ENCODE results near the gene FRS3. TPM values are rescaled to one million over a fixed set of nuclear protein-coding genes. Genes with fewer than 3 reads are reported as not detected.

Gene FRS3
- total and polyA plus RNA-seq, 2 experiments from 2014 or later, result 1.3 to 3.3 TPM

- Histone ChIP-seq H3K9me2 (ENCODE audit: insufficient read depth) (no peaks in the 10 kb centered on the region), H3K27me3 (ENCODE audit: insufficient read depth) (no peaks in the 10 kb centered on the region), H3K4me2 (no peak overlapping the region), H3F3A (replicated peaks; ENCODE audit: low read depth) (no peaks in the 10 kb centered on the region), H3K4me1 (ENCODE audit: insufficient read depth) (no peaks in the 10 kb centered on the region), H3K36me3 (ENCODE audit: insufficient read depth) (no peaks in the 10 kb centered on the region), H3K27ac (ENCODE audit: low read depth) (no peak overlapping the region), H3K79me2 (replicated peaks; ENCODE audit: insufficient read depth) (no peaks in the 10 kb centered on the region), H4K20me1 (replicated peaks; ENCODE audit: insufficient read depth) (peaks cover 7% of the 10 kb centered on the region; the same call in 1 of the 2 replicates), H3K4me3 (no peak overlapping the region), H2AFZ (no peak overlapping the region)
- Mint-ChIP-seq H3K9me3 (no peaks in the 10 kb centered on the region), H3K4me1 (no peaks in the 10 kb centered on the region), H3K27me3 (ENCODE audit: insufficient read depth, low read depth, poor library complexity) (peaks cover 5% of the 10 kb centered on the region), H3K36me3 (ENCODE audit: low read depth) (no peaks in the 10 kb centered on the region; the same call in 2 of the 3 replicates), H3K4me3 (no peak overlapping the region), H3K27ac (no peak overlapping the region)
- TF ChIP-seq POLR2AphosphoS5 (IDR thresholded peaks at IDR 0.05; ENCODE audit: low read depth) (no peak), STAT1 (IDR thresholded peaks at IDR 0.05; ENCODE audit: unreplicated experiment) (no peak), JUNB (IDR thresholded peaks at IDR 0.05; ENCODE audit: unreplicated experiment) (no peak), ZNF114 (CRISPR knock-in tag; IDR thresholded peaks at IDR 0.05) (no peak), CTCF (conservative IDR thresholded peaks at IDR 0.05; ENCODE audit: low read depth in 2 of 2) (no peak), ETS1 (IDR thresholded peaks at IDR 0.05) (no peak), EZH2phosphoT487 (IDR thresholded peaks at IDR 0.05; ENCODE audit: unreplicated experiment) (no peak), EZH2 (IDR thresholded peaks at IDR 0.05; ENCODE audit: low read depth, unreplicated experiment) (no peak), ZNF331 (CRISPR knock-in tag; IDR thresholded peaks at IDR 0.05; ENCODE audit: low read depth) (no peak), NANOG (IDR thresholded peaks at IDR 0.05; ENCODE audit: borderline replicate concordance) (no peak), ZNF462 (CRISPR knock-in tag; IDR thresholded peaks at IDR 0.05) (no peak), REST (IDR thresholded peaks at IDR 0.05; ENCODE audit: unreplicated experiment) (no peak)
- DNase-seq (ENCODE audit: low spot score) (no peak), ATAC-seq (no peak)
Measured at GRCh38 chr6:41811095-41811494, 31.4 kb upstream of the FRS3 start.

Measured in GM23338 (cell line).